WTC11 (cell line): Measurements from ENCODE around the gene PKIG. TPM values are rescaled to one million over a fixed set of nuclear protein-coding genes. Genes with fewer than 3 reads are reported as not detected.

Experiments used
- total RNA-seq: library from RNA; stranded (reverse); gene quantifications from 3 replicates; pipeline ENCODE4 v1.2.3, GENCODE V29; 2021

The PKIG gene
- total RNA-seq, 1 experiment from 2014 or later, result 22.7 TPM

Other genes with a start within 250 kb of the PKIG start
- gene R3HDML, start 245.5 kb upstream of the PKIG start, total RNA-seq, result not detected in 3 replicates
- 0.15 to 0.37 TPM (median 0.21 TPM) in 3 replicates for gene HNF4A, start 226.9 kb upstream of the PKIG start, total RNA-seq
- gene TTPAL, start 106.7 kb upstream of the PKIG start, total RNA-seq, result 10.3 to 16.5 TPM (median 13.7 TPM) in 3 replicates
- 38.2 to 41.3 TPM (median 38.6 TPM) in 3 replicates for gene SERINC3, start 60.5 kb upstream of the PKIG start, total RNA-seq
- gene ADA, start 69.1 kb downstream of the PKIG start, total RNA-seq, result 19.7 to 29.2 TPM (median 25.3 TPM) in 3 replicates
- 0.16 to 0.37 TPM (median 0.23 TPM) in 3 replicates for gene CCN5, start 132.8 kb downstream of the PKIG start, total RNA-seq
- 0.24 to 0.37 TPM (median 0.32 TPM) in 3 replicates for gene KCNK15, start 163.3 kb downstream of the PKIG start, total RNA-seq
- 24.8 to 27.4 TPM (median 27.3 TPM) in 3 replicates for gene RIMS4, start 228.0 kb downstream of the PKIG start, total RNA-seq